ENCODE data around the gene CUX1.
A peak's percentile ranks its signal among the peaks of the same experiment; 100 is the strongest.

Gene CUX1

DNA sequence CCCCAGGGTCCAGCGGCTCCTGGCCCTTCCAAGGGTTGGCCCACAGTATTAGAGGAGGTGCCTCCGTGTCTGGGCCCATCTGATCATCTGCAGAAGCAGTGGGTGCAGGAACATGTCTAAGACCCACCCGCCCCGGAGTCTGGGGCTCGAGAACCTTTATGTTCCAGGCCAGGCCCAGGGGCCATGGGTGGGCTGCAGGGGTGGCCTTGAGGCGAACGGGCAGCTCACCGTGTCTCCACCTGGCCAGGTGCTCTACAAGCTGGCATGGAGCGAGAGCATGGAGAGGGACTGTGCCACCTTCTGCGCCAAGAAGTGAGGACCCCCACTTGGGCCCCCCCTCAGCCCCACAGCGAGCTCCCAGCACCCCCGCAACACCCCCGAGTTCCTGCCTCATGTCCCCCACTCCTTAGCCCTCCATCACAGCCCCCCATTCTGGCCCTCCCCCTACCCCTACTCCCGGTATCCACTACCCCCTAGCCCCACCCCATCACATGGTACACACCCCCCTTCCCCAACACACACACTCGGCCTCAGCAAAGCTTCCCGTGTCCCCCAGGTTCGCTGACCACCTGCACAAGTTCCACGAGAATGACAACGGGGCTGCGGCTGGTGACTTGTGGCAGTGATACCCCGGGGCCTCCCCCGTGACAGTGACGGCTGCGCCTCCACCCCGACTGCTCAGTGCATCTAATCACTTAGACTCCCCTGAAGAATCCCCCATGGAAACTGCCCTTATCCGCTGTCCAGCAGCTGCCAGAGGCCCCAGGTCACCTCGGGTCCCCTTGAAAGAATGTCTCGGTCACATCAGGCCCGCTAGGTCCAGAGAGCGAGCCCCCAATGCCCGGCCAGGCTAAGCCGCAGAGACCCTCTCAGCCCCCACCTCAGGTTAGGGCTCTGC is 465.3 kb downstream of the CUX1 start:
- DNase-seq (ENCODE audit: low read depth in 1 of 2, low spot score in 1 of 2): no peak

- no peak for DNase-seq (ENCODE audit: low read depth in 1 of 2, low spot score in 1 of 2)
These were observed 466.2 kb downstream of the CUX1 start for GRCh38 chr7:102283477-102284189.

DNA sequence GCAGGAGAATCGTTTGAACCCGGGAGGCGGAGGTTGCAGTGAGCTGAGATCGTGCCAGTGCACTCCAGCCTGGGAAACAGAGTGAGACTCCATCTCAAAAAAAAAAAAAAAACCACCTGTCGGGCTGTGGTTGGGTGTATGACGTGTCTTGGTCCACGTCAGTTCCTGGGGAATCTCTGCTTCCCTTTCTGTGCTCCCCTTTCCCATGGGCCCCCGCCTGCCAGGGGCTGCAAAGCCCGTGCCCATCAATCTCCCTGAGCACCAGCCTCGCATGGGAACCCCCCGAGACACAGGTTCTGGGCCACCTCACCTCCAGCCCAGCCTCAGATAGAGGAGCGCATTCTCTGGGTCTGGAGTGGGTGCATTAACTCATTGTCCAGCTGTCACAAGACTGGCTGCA is 467.0 kb downstream of the CUX1 start:
- no peak for DNase-seq (ENCODE audit: low read depth in 1 of 2, low spot score in 1 of 2)

GRCh38 chr7:102284891-102285539 is 467.6 kb downstream of the CUX1 start:
- no peak for DNase-seq (ENCODE audit: low read depth in 1 of 2, low spot score in 1 of 2)

- no peak for DNase-seq (ENCODE audit: low read depth in 1 of 2, low spot score in 1 of 2)
These were observed 468.3 kb downstream of the CUX1 start for GRCh38 chr7:102285540-102286236.

DNA sequence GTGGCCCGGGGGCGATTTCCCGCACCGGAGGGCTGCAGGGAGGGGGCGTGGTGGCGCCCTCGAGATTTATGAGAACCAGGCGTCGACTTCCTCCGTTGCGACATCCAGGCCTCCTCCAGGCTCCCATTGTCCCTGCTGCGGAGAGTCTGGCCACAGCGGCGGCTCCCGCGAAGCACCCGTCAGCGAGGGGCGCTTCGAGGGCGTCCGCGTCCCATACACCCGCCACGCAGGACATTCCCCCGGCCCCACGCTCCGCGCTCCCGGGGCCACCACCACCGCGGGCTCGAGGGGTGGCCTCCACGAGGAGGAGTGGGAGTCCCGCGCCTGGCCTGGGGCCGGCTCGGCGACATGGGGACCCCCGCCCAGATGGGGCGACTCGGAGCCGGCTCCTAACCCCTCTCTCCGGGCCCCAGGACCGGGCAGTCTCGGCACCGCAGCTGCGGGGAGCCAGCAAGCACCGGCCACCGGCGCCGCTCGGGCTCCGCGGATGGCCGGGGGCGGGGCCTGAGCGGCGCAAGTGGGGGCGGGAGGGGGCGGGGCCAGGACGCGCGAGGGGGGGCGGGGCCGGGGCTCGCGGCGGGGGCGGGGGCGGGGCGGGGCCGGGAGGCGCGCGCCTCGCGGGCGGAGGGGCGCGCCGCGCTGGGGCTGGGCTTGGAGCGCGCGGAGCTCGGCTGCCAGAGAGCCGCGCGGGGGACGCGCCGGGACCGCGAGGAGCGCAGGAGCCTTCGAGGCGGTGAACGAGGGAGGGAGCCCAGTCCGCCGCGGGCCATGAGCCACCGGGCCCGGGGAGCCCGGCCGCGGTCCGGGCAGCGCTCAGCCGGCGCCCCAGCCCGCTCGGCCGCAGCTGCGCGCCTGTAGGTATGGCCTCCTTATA is 469.0 kb downstream of the CUX1 start, which contains the start of gene SH2B2:
Gene SH2B2, plus strand, starts transcription at position 632 of the 874 bp plus-strand sequence. CDS start 13,683 bp downstream, outside the sequence.
- DNase-seq (ENCODE audit: low read depth in 1 of 2, low spot score in 1 of 2): peak in 1 of 2 donors; percentile 22

GRCh38 chr7:102287111-102287980 is 469.9 kb downstream of the CUX1 start:
- no peak for DNase-seq (ENCODE audit: low read depth in 1 of 2, low spot score in 1 of 2)

DNA sequence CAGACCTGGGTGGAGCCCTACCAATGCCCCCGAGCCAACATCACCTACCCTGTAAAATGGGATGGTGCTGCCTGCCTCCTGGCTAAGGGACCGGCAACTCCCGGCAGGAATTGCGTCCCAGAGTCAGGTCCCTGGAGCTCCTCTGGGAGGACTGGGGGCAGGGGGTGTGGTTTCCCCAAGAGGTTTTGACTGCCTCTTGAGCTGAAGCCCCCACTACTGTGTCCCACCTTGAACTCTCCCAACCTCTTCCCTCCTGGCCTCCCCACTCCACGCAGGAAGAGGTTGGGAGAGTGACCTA is 470.5 kb downstream of the CUX1 start:
- no peak for DNase-seq (ENCODE audit: low read depth in 1 of 2, low spot score in 1 of 2)

GRCh38 chr7:102288285-102288930 is 471.0 kb downstream of the CUX1 start:
- no peak for DNase-seq (ENCODE audit: low read depth in 1 of 2, low spot score in 1 of 2)

DNA sequence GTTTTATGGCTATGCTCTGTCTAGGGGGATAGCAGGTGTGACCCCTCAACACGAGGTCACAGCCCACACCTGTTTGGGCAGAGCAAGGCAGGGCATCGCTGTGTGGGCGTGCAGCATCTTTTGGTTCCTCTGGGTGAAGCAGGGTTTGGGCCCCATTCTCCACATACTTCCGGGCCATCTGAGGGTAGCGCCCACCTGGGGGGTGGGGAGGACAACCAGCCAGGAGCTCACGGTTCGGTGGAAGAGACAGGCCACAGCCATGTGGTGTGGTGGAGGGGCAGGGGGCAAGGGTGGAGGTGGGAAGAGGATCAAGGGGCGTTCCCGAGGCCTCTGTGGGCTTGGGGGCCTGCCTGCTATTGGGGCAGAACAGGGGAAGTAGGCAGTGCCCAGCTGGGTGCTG is 471.6 kb downstream of the CUX1 start:
- no peak for DNase-seq (ENCODE audit: low read depth in 1 of 2, low spot score in 1 of 2)

DNA sequence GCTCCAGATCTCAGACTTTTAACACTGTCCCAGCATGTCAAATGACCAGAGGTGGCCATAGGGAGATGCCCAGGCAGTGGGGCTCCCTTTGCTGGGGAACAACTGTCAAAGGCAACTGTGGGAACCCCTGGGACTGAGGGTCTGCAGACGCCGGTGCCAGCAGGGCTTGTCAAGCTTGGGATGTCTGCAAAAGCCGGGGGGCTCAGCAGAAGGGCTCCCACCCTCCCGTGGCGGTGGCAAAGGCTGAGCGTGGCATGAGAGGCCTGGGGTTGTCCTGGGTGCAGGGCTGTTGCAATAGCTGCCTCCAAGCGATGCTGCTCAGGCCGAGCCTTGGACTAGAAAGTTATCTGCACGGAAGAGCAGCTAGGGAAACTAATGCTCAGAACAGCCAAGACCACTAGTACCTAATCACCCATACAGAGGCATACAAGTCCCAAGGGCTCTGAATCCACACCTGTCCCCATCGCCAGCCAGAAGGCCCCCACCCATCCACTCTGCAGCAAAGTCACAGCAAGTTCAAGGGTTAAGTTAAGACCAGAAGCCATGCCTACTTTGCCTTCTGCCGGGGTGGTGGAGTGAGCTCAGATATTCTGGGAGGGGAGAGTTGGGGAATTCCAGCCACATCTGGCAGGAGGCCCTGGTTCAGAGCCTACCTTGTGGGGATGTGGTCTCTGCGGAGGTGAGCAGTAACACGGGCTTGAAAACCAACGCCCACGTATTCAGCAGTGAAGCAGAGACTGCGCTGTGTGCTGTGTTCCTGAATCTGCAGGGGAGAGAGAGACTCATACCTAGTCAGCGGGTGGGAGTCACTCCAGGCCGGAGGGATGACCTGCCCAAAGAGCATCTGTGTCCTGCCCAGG is 473.9 kb downstream of the CUX1 start:
- no peak for DNase-seq (ENCODE audit: low read depth in 1 of 2, low spot score in 1 of 2)

GRCh38 chr7:102291916-102292267 is 474.5 kb downstream of the CUX1 start:
- DNase-seq (ENCODE audit: low read depth in 1 of 2, low spot score in 1 of 2): no peak

DNA sequence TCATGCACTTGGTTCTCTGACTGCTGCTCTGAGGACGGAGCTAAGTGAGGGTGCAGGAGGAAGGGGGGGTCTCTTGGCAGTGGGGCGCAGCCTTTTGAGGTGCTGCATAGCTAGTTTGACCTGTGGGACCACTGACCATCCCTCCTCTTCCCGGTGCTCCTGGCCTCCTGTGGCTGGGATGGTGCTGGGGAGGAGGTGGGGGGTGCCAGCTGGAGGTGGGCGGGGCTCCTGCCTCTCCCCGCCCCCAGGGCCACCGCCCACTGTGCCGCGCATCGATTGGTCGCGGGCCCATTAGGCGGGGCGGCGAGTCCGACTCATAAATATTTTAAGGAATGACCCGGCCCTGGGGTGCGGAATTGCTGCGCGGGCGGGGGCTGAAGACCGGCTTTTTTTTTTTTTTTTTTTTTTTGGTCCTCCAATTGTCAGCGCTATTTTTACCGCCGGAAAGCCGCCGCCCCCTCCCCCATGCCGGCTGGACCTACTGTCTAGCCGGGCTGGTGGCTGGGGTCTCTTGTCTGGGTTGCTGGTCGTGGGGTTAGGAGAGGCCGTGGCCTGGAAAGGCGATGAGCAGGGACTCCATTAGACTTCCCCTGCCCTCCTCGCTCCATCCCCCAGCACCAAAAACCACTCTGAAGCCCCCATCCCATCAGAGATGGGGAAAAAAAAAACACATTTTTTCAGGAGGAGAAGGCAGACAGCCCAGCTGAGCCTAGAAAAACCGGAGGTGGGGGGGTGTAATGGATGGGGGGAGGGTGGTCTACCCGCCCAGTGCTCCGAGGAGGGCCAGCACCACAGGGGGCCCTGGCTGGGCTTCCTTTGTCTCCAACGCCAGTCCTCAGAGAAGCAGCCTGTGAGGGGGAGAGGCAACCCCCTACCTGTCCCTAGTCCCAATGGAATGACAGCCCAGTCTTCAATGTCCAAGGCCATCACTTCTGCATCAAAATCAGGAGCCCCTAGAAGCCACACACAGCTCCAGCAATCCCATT is 475.7 kb downstream of the CUX1 start:
- no peak for DNase-seq (ENCODE audit: low read depth in 1 of 2, low spot score in 1 of 2)

- DNase-seq (ENCODE audit: low read depth in 1 of 2, low spot score in 1 of 2): no peak
These were observed 477.2 kb downstream of the CUX1 start for GRCh38 chr7:102294589-102294988.

GRCh38 chr7:102295346-102296178 is 478.1 kb downstream of the CUX1 start:
- DNase-seq (ENCODE audit: low read depth in 1 of 2, low spot score in 1 of 2): no peak

DNA sequence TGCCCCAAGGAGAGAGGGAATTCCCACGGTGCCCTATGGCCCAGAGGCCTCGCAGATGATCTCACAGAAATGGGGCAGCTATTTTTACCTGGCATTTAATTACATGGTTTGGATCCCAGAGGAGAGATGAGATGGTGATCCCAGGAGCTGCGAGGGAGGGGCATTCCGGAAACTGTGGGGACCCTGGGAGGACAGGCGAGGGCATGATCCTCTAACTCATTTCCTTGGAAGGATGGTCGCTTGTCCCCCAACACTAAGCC is 478.7 kb downstream of the CUX1 start:
- no peak for DNase-seq (ENCODE audit: low read depth in 1 of 2, low spot score in 1 of 2)

Data from activated CD4-positive, alpha-beta T cell treated with anti-CD3 and anti-CD28 coated beads, Interleukin-2, amount 50 U/mL, for 24 hours (primary cell).